CD14-positive monocyte (primary cell): ENCODE results near the gene WNT3. TPM values are rescaled to one million over a fixed set of nuclear protein-coding genes. Genes with fewer than 3 reads are reported as not detected.

ENCODE experiments used
- DNase-seq, 3 donors: peaks; one replicate each; pipeline ENCODE4 v3.0.0-alpha.2; 2011 to 2022
- H2AFZ ChIP-seq: 2 replicates; pipeline ENCODE4 v1.6.0; 2012; ENCODE audit warnings: mild to moderate bottlenecking, low read depth, low read length, inconsistent platforms; ENCODE audit not compliant: insufficient read depth, poor library complexity, severe bottlenecking
- H3K27ac ChIP-seq, 2 donors: 1 replicate in 1 of 2; 2 replicates in 1 of 2; pipeline ENCODE4 v1.5.1; 2012 to 2013; ENCODE audit warnings: low read length in 2 of 2, control low read depth in 1 of 2, inconsistent platforms in 1 of 2, low read depth in 1 of 2, mild to moderate bottlenecking in 1 of 2
- H3K27me3 ChIP-seq, 2 donors: one replicate each; pipeline versions ENCODE4 v1.6.0 to v1.6.1; 2011 to 2013; ENCODE audit warnings: low read length in 2 of 2; ENCODE audit not compliant: control insufficient read depth in 2 of 2, insufficient read depth in 2 of 2
- H3K36me3 ChIP-seq, 2 donors: replicated peaks in 1 of 2; 1 replicate in 1 of 2; 2 replicates in 1 of 2; pipeline versions ENCODE4 v1.5.1 to v1.6.1; 2012 to 2013; ENCODE audit warnings: low read length in 2 of 2, control low read depth in 1 of 2, inconsistent platforms in 1 of 2, mild to moderate bottlenecking in 1 of 2; ENCODE audit not compliant: insufficient read depth in 2 of 2, control insufficient read depth in 1 of 2
- H3K4me1 ChIP-seq, 2 donors: 1 replicate in 1 of 2; 2 replicates in 1 of 2; pipeline versions ENCODE4 v1.5.1 to v1.6.1; 2012 to 2013; ENCODE audit warnings: low read length in 2 of 2, control low read depth in 1 of 2, inconsistent platforms in 1 of 2, mild to moderate bottlenecking in 1 of 2, moderate library complexity in 1 of 2; ENCODE audit not compliant: insufficient read depth in 2 of 2, control insufficient read depth in 1 of 2
- H3K4me2 ChIP-seq: replicated peaks from 2 replicates; pipeline ENCODE3; 2012; ENCODE audit warnings: low read length, moderate library complexity, mild to moderate bottlenecking; ENCODE audit not compliant: poor library complexity, severe bottlenecking; ENCODE audit errors: extremely low read depth
- H3K4me3 ChIP-seq, 3 experiments: fragments of 200-600 bp in 1 of 3; sonication (generic) in 1 of 3; replicated peaks in 1 of 3; 1 replicate in 2 of 3; 2 replicates in 1 of 3; pipeline ENCODE4 v1.5.1; 2011 to 2013; ENCODE audit warnings: low read length in 3 of 3, mild to moderate bottlenecking in 3 of 3, control low read depth in 2 of 3, low read depth in 2 of 3, inconsistent platforms in 1 of 3, moderate library complexity in 1 of 3
- H3K79me2 ChIP-seq: 2 replicates; pipeline ENCODE4 v1.6.0; 2012; ENCODE audit warnings: mild to moderate bottlenecking, control low read depth, inconsistent platforms, low read length, moderate library complexity; ENCODE audit not compliant: insufficient read depth
- H3K9ac ChIP-seq: 2 replicates; pipeline ENCODE4 v1.6.0; 2017; ENCODE audit warnings: low read length, mild to moderate bottlenecking; ENCODE audit not compliant: insufficient read depth, poor library complexity, severe bottlenecking
- H3K9me3 ChIP-seq, 2 donors: replicated peaks in 1 of 2; 1 replicate in 1 of 2; 2 replicates in 1 of 2; pipeline versions ENCODE4 v1.5.1 to v1.6.1; 2012 to 2013; ENCODE audit warnings: low read length in 2 of 2, control low read depth in 1 of 2; ENCODE audit not compliant: control insufficient read depth in 1 of 2, insufficient read depth in 1 of 2
- H4K20me1 ChIP-seq: 2 replicates; pipeline ENCODE4 v1.6.0; 2012; ENCODE audit warnings: mild to moderate bottlenecking, low read length, control low read depth, moderate library complexity; ENCODE audit not compliant: insufficient read depth
- H3K27ac Mint-ChIP-seq, 7 donors: one replicate each; pipeline ENCODE4 v1.8.0; 2020; ENCODE audit warnings: mild to moderate bottlenecking in 7 of 7, mixed read lengths in 7 of 7, moderate library complexity in 6 of 7, inconsistent platforms in 2 of 7
- H3K27me3 Mint-ChIP-seq, 3 donors: one replicate each; pipeline ENCODE4 v1.8.0; 2021 to 2022; ENCODE audit warnings: low read depth in 3 of 3, mild to moderate bottlenecking in 3 of 3, mixed read lengths in 3 of 3, moderate library complexity in 3 of 3, inconsistent platforms in 1 of 3
- H3K36me3 Mint-ChIP-seq, 2 donors: one replicate each; pipeline ENCODE4 v1.8.0; 2020; ENCODE audit warnings: mixed read lengths in 2 of 2, inconsistent platforms in 1 of 2, mild to moderate bottlenecking in 1 of 2
- H3K4me1 Mint-ChIP-seq: one replicate; pipeline ENCODE4 v1.8.0; 2020; ENCODE audit warnings: mild to moderate bottlenecking, mixed read lengths
- H3K4me3 Mint-ChIP-seq, 2 donors: one replicate each; pipeline ENCODE4 v1.8.0; 2020; ENCODE audit warnings: mild to moderate bottlenecking in 2 of 2, mixed read lengths in 2 of 2, moderate library complexity in 1 of 2
- H3K9me3 Mint-ChIP-seq, 7 donors: one replicate each; pipeline ENCODE4 v1.8.0; 2020 to 2022; ENCODE audit warnings: mixed read lengths in 7 of 7, mild to moderate bottlenecking in 6 of 7, moderate library complexity in 6 of 7, inconsistent platforms in 2 of 7
- WGBS: methylation state at CpG from one replicate; pipeline ENCODE4 v1.1.5; 2013; ENCODE audit warnings: missing lambda C conversion rate; ENCODE audit not compliant: insufficient coverage; 5-methylcytosine and 5-hydroxymethylcytosine counted together
- intact Hi-C, 2 donors: fragments of 100-400 bp; cut with micrococcal nuclease; formaldehyde crosslinking; loops; one replicate each; pipeline versions ENCODE4 v1.15.0 to v1.15.1; 2023
- polyA plus RNA-seq, 3 donors: library from polyadenylated mRNA; depleted of rRNA in 1 of 3; unstranded in 2 of 3; stranded (reverse) in 1 of 3; fragments of 300-500 nt in 2 of 3; fragments of >200 nt in 1 of 3; fragmentation: Illumina TruSeq in 2 of 3; gene quantifications; 1 replicate in 2 of 3; 2 replicates in 1 of 3; pipeline ENCODE4 v1.2.3, GENCODE V29; 2012 to 2021
- TF ChIP-seq, protein P1 (sequence below): fragments of 200-600 bp; IDR thresholded peaks from one replicate; pipeline ENCODE4 v1.8.0; 2022; ENCODE audit warnings: antibody characterized with exemption, mild to moderate bottlenecking

WNT3 gene
- polyA plus RNA-seq, 3 donors = 0.01 TPM; not detected in 2

DNA sequence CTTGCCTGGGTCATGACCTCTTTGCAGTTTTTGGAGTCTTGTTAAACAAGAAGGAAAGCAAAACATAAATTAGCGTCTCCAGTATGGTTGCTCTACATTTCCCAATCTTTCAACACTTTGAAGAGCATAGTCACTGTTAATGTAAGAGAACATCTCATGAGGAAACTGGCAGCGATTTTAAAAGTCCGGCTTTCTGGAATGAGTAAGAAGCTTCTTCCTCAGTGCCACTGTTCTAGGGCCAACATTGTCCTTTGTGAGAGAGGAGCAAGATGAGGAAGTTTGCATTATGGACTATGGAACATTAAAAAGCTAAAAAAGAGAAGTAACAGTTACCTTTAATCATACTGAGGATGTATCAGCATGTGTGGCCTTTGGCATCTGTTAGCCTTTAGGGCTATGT is 73.1 kb downstream of the WNT3 start:
- H3K27me3 ChIP-seq = no peaks in the 10 kb centered on the region
- no peak overlapping the region for H2AFZ ChIP-seq
- H3K4me3 Mint-ChIP-seq = no peak overlapping the region
- peaks cover 55 to 70% of the 10 kb centered on the region in 2 donors for H3K36me3 Mint-ChIP-seq
- intact Hi-C loops = no loop called here
- peaks cover 6% of the 10 kb centered on the region for H3K4me1 Mint-ChIP-seq
- no peaks in the 10 kb centered on the region for H3K79me2 ChIP-seq
- DNase-seq = no peak
- 80% methylated on average over 1 of the region's 3 CpGs for WGBS
- H3K4me2 ChIP-seq = no peak overlapping the region
- peaks cover 26 to 90% of the 10 kb centered on the region in 2 donors for H3K36me3 ChIP-seq
- peaks cover 11% of the 10 kb centered on the region for H4K20me1 ChIP-seq
- H3K27me3 Mint-ChIP-seq = no peaks in the 10 kb centered on the region
- peaks cover 0 to 1% (median 0%) of the 10 kb centered on the region in 7 donors for H3K9me3 Mint-ChIP-seq
- H3K9ac ChIP-seq = no peak overlapping the region
- H3K27ac ChIP-seq = no peak overlapping the region
- no peaks in the 10 kb centered on the region for H3K4me1 ChIP-seq
- TF ChIP-seq, protein P1, sequence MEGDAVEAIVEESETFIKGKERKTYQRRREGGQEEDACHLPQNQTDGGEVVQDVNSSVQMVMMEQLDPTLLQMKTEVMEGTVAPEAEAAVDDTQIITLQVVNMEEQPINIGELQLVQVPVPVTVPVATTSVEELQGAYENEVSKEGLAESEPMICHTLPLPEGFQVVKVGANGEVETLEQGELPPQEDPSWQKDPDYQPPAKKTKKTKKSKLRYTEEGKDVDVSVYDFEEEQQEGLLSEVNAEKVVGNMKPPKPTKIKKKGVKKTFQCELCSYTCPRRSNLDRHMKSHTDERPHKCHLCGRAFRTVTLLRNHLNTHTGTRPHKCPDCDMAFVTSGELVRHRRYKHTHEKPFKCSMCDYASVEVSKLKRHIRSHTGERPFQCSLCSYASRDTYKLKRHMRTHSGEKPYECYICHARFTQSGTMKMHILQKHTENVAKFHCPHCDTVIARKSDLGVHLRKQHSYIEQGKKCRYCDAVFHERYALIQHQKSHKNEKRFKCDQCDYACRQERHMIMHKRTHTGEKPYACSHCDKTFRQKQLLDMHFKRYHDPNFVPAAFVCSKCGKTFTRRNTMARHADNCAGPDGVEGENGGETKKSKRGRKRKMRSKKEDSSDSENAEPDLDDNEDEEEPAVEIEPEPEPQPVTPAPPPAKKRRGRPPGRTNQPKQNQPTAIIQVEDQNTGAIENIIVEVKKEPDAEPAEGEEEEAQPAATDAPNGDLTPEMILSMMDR = no peak
- no peak overlapping the region for H3K27ac Mint-ChIP-seq
- no peak overlapping the region for H3K4me3 ChIP-seq
- H3K9me3 ChIP-seq = no peaks in the 10 kb centered on the region

DNA sequence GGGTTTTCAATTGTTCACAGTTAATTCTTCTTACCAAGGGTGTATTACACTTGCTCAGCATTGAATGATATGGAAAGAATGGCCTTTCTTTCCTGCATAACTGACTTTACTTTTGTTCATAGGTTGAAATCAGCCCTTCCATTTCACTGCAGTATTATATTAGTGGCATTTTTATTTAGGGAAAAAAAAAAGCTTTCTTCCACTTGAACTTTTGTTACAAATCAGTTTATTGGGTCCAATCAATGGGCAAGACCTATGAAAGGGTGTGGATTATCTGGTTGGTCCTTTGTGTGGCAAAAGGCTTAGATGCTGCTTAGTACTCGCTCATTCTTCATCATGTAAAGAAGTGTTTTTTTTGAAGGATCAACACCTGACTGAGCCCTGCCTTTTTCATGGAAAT is 74.1 kb downstream of the WNT3 start:
- Histone ChIP-seq H3K27ac (no peak overlapping the region), H3K36me3 (peaks cover 21 to 88% of the 10 kb centered on the region in 2 donors), H3K4me2 (no peak overlapping the region), H3K4me1 (no peaks in the 10 kb centered on the region), H3K27me3 (no peaks in the 10 kb centered on the region), H2AFZ (no peak overlapping the region), H3K4me3 (no peak overlapping the region), H4K20me1 (peaks cover 11% of the 10 kb centered on the region), H3K9me3 (no peaks in the 10 kb centered on the region), H3K79me2 (no peaks in the 10 kb centered on the region), H3K9ac (no peak overlapping the region)
- no peak for DNase-seq
- WGBS = no CpG with 5 or more reads among the region's 1 CpG
- H3K4me1 Mint-ChIP-seq = peaks cover 6% of the 10 kb centered on the region
- H3K27ac Mint-ChIP-seq = no peak overlapping the region
- intact Hi-C loops = no loop called here
- H3K9me3 Mint-ChIP-seq = peaks cover 0 to 1% (median 0%) of the 10 kb centered on the region in 7 donors
- H3K27me3 Mint-ChIP-seq = no peaks in the 10 kb centered on the region
- H3K4me3 Mint-ChIP-seq = no peak overlapping the region
- H3K36me3 Mint-ChIP-seq = peaks cover 51 to 70% of the 10 kb centered on the region in 2 donors
- TF ChIP-seq, protein P1 = no peak
